ENCODE results near the gene HACD2. TPM values are rescaled to one million over a fixed set of nuclear protein-coding genes. Genes with fewer than 3 reads are reported as not detected.
"Not testable (repeated sequence)": the region's sequence is repeated elsewhere in the genome, so short reads cannot be mapped to it uniquely, and the experiment has no call there.

Gene HACD2
- polyA plus RNA-seq, 2 donors: 12.0 to 17.1 TPM

- Histone ChIP-seq H3K36me3 (ENCODE audit: control insufficient read depth in 2 of 2, insufficient read depth in 2 of 2, low read length in 1 of 2) (peaks cover 0 to 4% of the 10 kb centered on the region in 2 donors), H3K27ac (ENCODE audit: low read depth in 2 of 2, low read length in 1 of 2) (no peak overlapping the region), H3K4me1 (ENCODE audit: control insufficient read depth in 2 of 2, insufficient read depth in 2 of 2, low read length in 1 of 2) (peaks cover 0 to 8% of the 10 kb centered on the region in 2 donors), H3K4me3 (ENCODE audit: low read depth in 1 of 2, low read length in 2 of 2) (no peak overlapping the region), H3K9me3 (ENCODE audit: control insufficient read depth in 2 of 2, insufficient read depth in 1 of 2, low read depth in 1 of 2, low read length in 1 of 2) (no peaks in the 10 kb centered on the region), H3K27me3 (ENCODE audit: control insufficient read depth in 1 of 2, insufficient read depth in 2 of 2, low read length in 2 of 2) (no peaks in the 10 kb centered on the region)
- WGBS, 2 donors: 82 to 88% methylated on average over 2 of the region's 2 CpGs
Measured at GRCh38 chr3:123613543-123613942, 28.7 kb upstream of the HACD2 start.

GRCh38 chr3:123611674-123612073 is 26.8 kb upstream of the HACD2 start:
- not testable (repeated sequence) for H3K36me3 ChIP-seq (ENCODE audit: control insufficient read depth in 2 of 2, insufficient read depth in 2 of 2, low read length in 1 of 2); H3K4me3 ChIP-seq (ENCODE audit: low read depth in 1 of 2, low read length in 2 of 2); H3K27me3 ChIP-seq (ENCODE audit: control insufficient read depth in 1 of 2, insufficient read depth in 2 of 2, low read length in 2 of 2); H3K9me3 ChIP-seq (ENCODE audit: control insufficient read depth in 2 of 2, insufficient read depth in 1 of 2, low read depth in 1 of 2, low read length in 1 of 2); H3K4me1 ChIP-seq (ENCODE audit: control insufficient read depth in 2 of 2, insufficient read depth in 2 of 2, low read length in 1 of 2); H3K27ac ChIP-seq (ENCODE audit: low read depth in 2 of 2, low read length in 1 of 2)
- WGBS, 2 donors: 94 to 95% methylated on average over 7 of the region's 7 CpGs

GRCh38 chr3:123611082-123611481 is 26.2 kb upstream of the HACD2 start:
- H3K27ac ChIP-seq (ENCODE audit: low read depth in 2 of 2, low read length in 1 of 2): no peak overlapping the region
- H3K4me1 ChIP-seq (ENCODE audit: control insufficient read depth in 2 of 2, insufficient read depth in 2 of 2, low read length in 1 of 2): no peaks in the 10 kb centered on the region
- H3K4me3 ChIP-seq (ENCODE audit: low read depth in 1 of 2, low read length in 2 of 2): no peak overlapping the region
- no peaks in the 10 kb centered on the region for H3K27me3 ChIP-seq (ENCODE audit: control insufficient read depth in 1 of 2, insufficient read depth in 2 of 2, low read length in 2 of 2)
- H3K36me3 ChIP-seq (ENCODE audit: control insufficient read depth in 2 of 2, insufficient read depth in 2 of 2, low read length in 1 of 2): peaks cover 0 to 2% of the 10 kb centered on the region in 2 donors
- no peaks in the 10 kb centered on the region for H3K9me3 ChIP-seq (ENCODE audit: control insufficient read depth in 2 of 2, insufficient read depth in 1 of 2, low read depth in 1 of 2, low read length in 1 of 2)

DNA sequence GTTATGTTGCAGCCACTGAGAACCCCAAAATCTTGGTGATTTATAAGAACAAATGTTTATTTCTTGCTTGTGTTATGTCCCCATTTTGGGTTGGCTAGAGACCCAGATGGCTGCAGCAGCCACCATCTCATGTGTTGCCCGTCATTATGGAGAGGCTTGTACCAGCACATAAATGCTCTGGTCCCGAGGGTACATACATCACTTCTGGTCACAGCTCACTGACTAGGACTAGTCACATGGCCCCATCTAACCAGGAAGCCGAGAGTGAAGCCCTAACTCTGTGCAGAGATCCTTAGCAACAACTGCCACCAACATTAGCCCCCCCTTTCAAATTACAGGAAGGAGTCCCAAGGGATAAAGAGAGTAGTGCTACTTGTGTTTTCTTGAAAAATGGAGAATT is 25.5 kb upstream of the HACD2 start:
- Histone ChIP-seq H3K27ac (ENCODE audit: low read depth in 2 of 2, low read length in 1 of 2) (no peak overlapping the region), H3K36me3 (ENCODE audit: control insufficient read depth in 2 of 2, insufficient read depth in 2 of 2, low read length in 1 of 2) (peaks cover 0 to 2% of the 10 kb centered on the region in 2 donors), H3K27me3 (ENCODE audit: control insufficient read depth in 1 of 2, insufficient read depth in 2 of 2, low read length in 2 of 2) (no peaks in the 10 kb centered on the region), H3K9me3 (ENCODE audit: control insufficient read depth in 2 of 2, insufficient read depth in 1 of 2, low read depth in 1 of 2, low read length in 1 of 2) (no peaks in the 10 kb centered on the region), H3K4me1 (ENCODE audit: control insufficient read depth in 2 of 2, insufficient read depth in 2 of 2, low read length in 1 of 2) (no peaks in the 10 kb centered on the region), H3K4me3 (ENCODE audit: low read depth in 1 of 2, low read length in 2 of 2) (no peak overlapping the region)
- 64 to 68% methylated on average over 3 of the region's 3 CpGs for WGBS, 2 donors

- Histone ChIP-seq H3K27ac (ENCODE audit: low read depth in 2 of 2, low read length in 1 of 2) (no peak overlapping the region), H3K4me3 (ENCODE audit: low read depth in 1 of 2, low read length in 2 of 2) (no peak overlapping the region), H3K4me1 (ENCODE audit: control insufficient read depth in 2 of 2, insufficient read depth in 2 of 2, low read length in 1 of 2) (peaks cover 0 to 2% of the 10 kb centered on the region in 2 donors), H3K27me3 (ENCODE audit: control insufficient read depth in 1 of 2, insufficient read depth in 2 of 2, low read length in 2 of 2) (no peaks in the 10 kb centered on the region), H3K9me3 (ENCODE audit: control insufficient read depth in 2 of 2, insufficient read depth in 1 of 2, low read depth in 1 of 2, low read length in 1 of 2) (no peaks in the 10 kb centered on the region), H3K36me3 (ENCODE audit: control insufficient read depth in 2 of 2, insufficient read depth in 2 of 2, low read length in 1 of 2) (peaks cover 0 to 1% of the 10 kb centered on the region in 2 donors)
- WGBS, 2 donors: 87 to 89% methylated on average over 5 of the region's 5 CpGs
Measured at GRCh38 chr3:123609063-123609462, 24.2 kb upstream of the HACD2 start.

- Histone ChIP-seq H3K4me3 (ENCODE audit: low read depth in 1 of 2, low read length in 2 of 2) (no peak overlapping the region), H3K27ac (ENCODE audit: low read depth in 2 of 2, low read length in 1 of 2) (no peak overlapping the region), H3K36me3 (ENCODE audit: control insufficient read depth in 2 of 2, insufficient read depth in 2 of 2, low read length in 1 of 2) (no peaks in the 10 kb centered on the region), H3K27me3 (ENCODE audit: control insufficient read depth in 1 of 2, insufficient read depth in 2 of 2, low read length in 2 of 2) (no peaks in the 10 kb centered on the region), H3K4me1 (ENCODE audit: control insufficient read depth in 2 of 2, insufficient read depth in 2 of 2, low read length in 1 of 2) (peaks cover 0 to 3% of the 10 kb centered on the region in 2 donors), H3K9me3 (ENCODE audit: control insufficient read depth in 2 of 2, insufficient read depth in 1 of 2, low read depth in 1 of 2, low read length in 1 of 2) (no peaks in the 10 kb centered on the region)
- WGBS, 2 donors: 84 to 93% methylated on average over 3 of the region's 3 CpGs
Measured at GRCh38 chr3:123608263-123608937, 23.5 kb upstream of the HACD2 start.

GRCh38 chr3:123606527-123606926 is 21.7 kb upstream of the HACD2 start:
- H3K9me3 ChIP-seq (ENCODE audit: control insufficient read depth in 2 of 2, insufficient read depth in 1 of 2, low read depth in 1 of 2, low read length in 1 of 2): no peaks in the 10 kb centered on the region
- H3K4me1 ChIP-seq (ENCODE audit: control insufficient read depth in 2 of 2, insufficient read depth in 2 of 2, low read length in 1 of 2): peaks cover 0 to 7% of the 10 kb centered on the region in 2 donors
- no peaks in the 10 kb centered on the region for H3K27me3 ChIP-seq (ENCODE audit: control insufficient read depth in 1 of 2, insufficient read depth in 2 of 2, low read length in 2 of 2)
- no peaks in the 10 kb centered on the region for H3K36me3 ChIP-seq (ENCODE audit: control insufficient read depth in 2 of 2, insufficient read depth in 2 of 2, low read length in 1 of 2)
- H3K4me3 ChIP-seq (ENCODE audit: low read depth in 1 of 2, low read length in 2 of 2): no peak overlapping the region
- H3K27ac ChIP-seq (ENCODE audit: low read depth in 2 of 2, low read length in 1 of 2): no peak overlapping the region

DNA sequence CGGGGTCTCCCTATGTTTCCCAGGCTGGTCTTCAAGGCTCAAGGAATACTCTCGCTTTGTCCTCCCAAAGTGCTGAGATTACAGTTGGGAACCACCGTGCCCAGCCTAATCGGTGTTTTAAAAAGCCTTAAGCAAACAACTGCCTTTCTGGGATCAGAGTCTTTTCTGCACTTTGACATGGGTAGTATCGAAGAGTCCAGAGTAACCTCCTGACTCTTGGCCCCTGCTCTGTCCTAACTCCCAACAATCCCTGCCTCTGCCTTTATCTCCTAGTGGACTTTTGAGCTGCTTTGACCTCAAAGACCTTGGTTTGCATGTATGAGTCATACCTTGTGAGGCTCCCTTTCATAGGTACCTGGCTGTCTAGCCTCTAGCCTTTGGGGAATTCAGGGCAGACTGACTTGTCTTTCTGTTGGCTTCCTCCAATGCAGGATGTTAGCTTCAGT is 21.0 kb upstream of the HACD2 start:
- 63 to 82% methylated on average over 5 of the region's 5 CpGs for WGBS, 2 donors
- H3K27ac ChIP-seq (ENCODE audit: low read depth in 2 of 2, low read length in 1 of 2): peak overlapping the region in 1 of 2 donors; percentile 49

DNA sequence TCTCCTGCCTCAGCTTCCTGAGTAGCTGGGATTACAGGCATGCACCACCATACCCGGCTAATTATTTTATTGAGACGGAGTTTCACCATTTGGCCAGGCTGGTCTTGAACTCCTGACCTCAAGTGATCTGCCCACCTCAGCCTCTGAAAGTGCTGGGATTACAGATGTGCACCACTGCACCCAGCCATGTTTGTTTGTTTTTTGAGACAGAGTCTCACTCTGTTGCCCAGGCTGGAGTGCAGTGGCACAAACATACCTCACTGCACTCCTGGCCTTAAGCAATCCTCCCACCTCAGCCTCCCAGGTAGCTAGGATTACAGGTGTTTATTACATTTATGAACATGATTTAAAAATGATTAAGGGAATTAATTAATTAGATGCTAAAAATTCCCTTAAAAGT is 18.3 kb upstream of the HACD2 start:
- not testable (repeated sequence) for H3K4me1 ChIP-seq (ENCODE audit: control insufficient read depth in 2 of 2, insufficient read depth in 2 of 2, low read length in 1 of 2); H3K36me3 ChIP-seq (ENCODE audit: control insufficient read depth in 2 of 2, insufficient read depth in 2 of 2, low read length in 1 of 2); H3K4me3 ChIP-seq (ENCODE audit: low read depth in 1 of 2, low read length in 2 of 2); H3K27ac ChIP-seq (ENCODE audit: low read depth in 2 of 2, low read length in 1 of 2); H3K9me3 ChIP-seq (ENCODE audit: control insufficient read depth in 2 of 2, insufficient read depth in 1 of 2, low read depth in 1 of 2, low read length in 1 of 2); H3K27me3 ChIP-seq (ENCODE audit: control insufficient read depth in 1 of 2, insufficient read depth in 2 of 2, low read length in 2 of 2)
- WGBS, 2 donors: 67 to 94% methylated on average over 2 of the region's 2 CpGs

More for the DNA sequence above, 21.0 kb upstream of the HACD2 start:
- Histone ChIP-seq H3K9me3 (ENCODE audit: control insufficient read depth in 2 of 2, insufficient read depth in 1 of 2, low read depth in 1 of 2, low read length in 1 of 2) (no peaks in the 10 kb centered on the region), H3K36me3 (ENCODE audit: control insufficient read depth in 2 of 2, insufficient read depth in 2 of 2, low read length in 1 of 2) (no peaks in the 10 kb centered on the region), H3K4me1 (ENCODE audit: control insufficient read depth in 2 of 2, insufficient read depth in 2 of 2, low read length in 1 of 2) (peaks cover 0 to 7% of the 10 kb centered on the region in 2 donors), H3K27me3 (ENCODE audit: control insufficient read depth in 1 of 2, insufficient read depth in 2 of 2, low read length in 2 of 2) (no peaks in the 10 kb centered on the region), H3K4me3 (ENCODE audit: low read depth in 1 of 2, low read length in 2 of 2) (no peak overlapping the region)

- Histone ChIP-seq H3K9me3 (ENCODE audit: control insufficient read depth in 2 of 2, insufficient read depth in 1 of 2, low read depth in 1 of 2, low read length in 1 of 2) (no peaks in the 10 kb centered on the region), H3K36me3 (ENCODE audit: control insufficient read depth in 2 of 2, insufficient read depth in 2 of 2, low read length in 1 of 2) (no peaks in the 10 kb centered on the region), H3K4me3 (ENCODE audit: low read depth in 1 of 2, low read length in 2 of 2) (no peak overlapping the region), H3K4me1 (ENCODE audit: control insufficient read depth in 2 of 2, insufficient read depth in 2 of 2, low read length in 1 of 2) (peaks cover 0 to 7% of the 10 kb centered on the region in 2 donors), H3K27me3 (ENCODE audit: control insufficient read depth in 1 of 2, insufficient read depth in 2 of 2, low read length in 2 of 2) (no peaks in the 10 kb centered on the region), H3K27ac (ENCODE audit: low read depth in 2 of 2, low read length in 1 of 2) (no peak overlapping the region)
- WGBS, 2 donors: 46% methylated on average over 1 of the region's 1 CpG
Measured at GRCh38 chr3:123602325-123602724, 17.5 kb upstream of the HACD2 start.

Data from esophagus (tissue), 2 donors.